ENCODE measurements around the gene CD81. TPM values are rescaled to one million over a fixed set of nuclear protein-coding genes. Genes with fewer than 3 reads are reported as not detected.

CD81 gene
- total and polyA plus RNA-seq, 2 donors: 59.8 to 179 TPM

- H3K9me3 ChIP-seq (ENCODE audit: control insufficient read depth in 2 of 2, insufficient read depth in 1 of 2, low read length in 1 of 2): peaks cover 0 to 5% of the 10 kb centered on the region in 2 donors
- no peak overlapping the region for H3K4me3 ChIP-seq (ENCODE audit: low read length in 2 of 2)
- H3K27me3 ChIP-seq (ENCODE audit: control insufficient read depth in 2 of 2, insufficient read depth in 1 of 2, low read length in 1 of 2): no peaks in the 10 kb centered on the region
- WGBS: 97% methylated on average over 13 of the region's 13 CpGs
- peaks cover 32 to 33% of the 10 kb centered on the region in 2 donors for H3K36me3 ChIP-seq (ENCODE audit: control insufficient read depth in 2 of 2, insufficient read depth in 2 of 2, low read length in 1 of 2)
- peaks cover 18 to 25% of the 10 kb centered on the region in 2 donors for H3K4me1 ChIP-seq (ENCODE audit: control insufficient read depth in 2 of 2, insufficient read depth in 2 of 2, low read length in 2 of 2)
- no peak overlapping the region for H3K27ac ChIP-seq (ENCODE audit: low read depth in 1 of 2, low read length in 1 of 2)
- DNase-seq (ENCODE audit: low read depth in 6 of 9, low spot score in 9 of 9): no peak
These were observed 25.0 kb downstream of the CD81 start for GRCh38 chr11:2402106-2402505.

- Histone ChIP-seq H3K36me3 (ENCODE audit: control insufficient read depth in 2 of 2, insufficient read depth in 2 of 2, low read length in 1 of 2) (peaks cover 25 to 30% of the 10 kb centered on the region in 2 donors), H3K9me3 (ENCODE audit: control insufficient read depth in 2 of 2, insufficient read depth in 1 of 2, low read length in 1 of 2) (peaks cover 0 to 5% of the 10 kb centered on the region in 2 donors), H3K4me3 (ENCODE audit: low read length in 2 of 2) (no peak overlapping the region), H3K4me1 (ENCODE audit: control insufficient read depth in 2 of 2, insufficient read depth in 2 of 2, low read length in 2 of 2) (peaks cover 18 to 25% of the 10 kb centered on the region in 2 donors), H3K27ac (ENCODE audit: low read depth in 1 of 2, low read length in 1 of 2) (no peak overlapping the region), H3K27me3 (ENCODE audit: control insufficient read depth in 2 of 2, insufficient read depth in 1 of 2, low read length in 1 of 2) (no peaks in the 10 kb centered on the region)
- WGBS: 96% methylated on average over 31 of the region's 31 CpGs
- DNase-seq (ENCODE audit: low read depth in 6 of 9, low spot score in 9 of 9): no peak
These were observed 26.0 kb downstream of the CD81 start for GRCh38 chr11:2402890-2403645.

- Histone ChIP-seq H3K9me3 (ENCODE audit: control insufficient read depth in 2 of 2, insufficient read depth in 1 of 2, low read length in 1 of 2) (no peaks in the 10 kb centered on the region), H3K4me1 (ENCODE audit: control insufficient read depth in 2 of 2, insufficient read depth in 2 of 2, low read length in 2 of 2) (peaks cover 9 to 13% of the 10 kb centered on the region in 2 donors), H3K27me3 (ENCODE audit: control insufficient read depth in 2 of 2, insufficient read depth in 1 of 2, low read length in 1 of 2) (peaks cover 0 to 16% of the 10 kb centered on the region in 2 donors), H3K27ac (ENCODE audit: low read depth in 1 of 2, low read length in 1 of 2) (no peak overlapping the region), H3K36me3 (ENCODE audit: control insufficient read depth in 2 of 2, insufficient read depth in 2 of 2, low read length in 1 of 2) (peaks cover 23 to 30% of the 10 kb centered on the region in 2 donors), H3K4me3 (ENCODE audit: low read length in 2 of 2) (no peak overlapping the region)
- 85% methylated on average over 12 of the region's 12 CpGs for WGBS
- no peak for DNase-seq (ENCODE audit: low read depth in 6 of 9, low spot score in 9 of 9)
These were observed 27.7 kb downstream of the CD81 start for GRCh38 chr11:2404735-2405196.

DNA sequence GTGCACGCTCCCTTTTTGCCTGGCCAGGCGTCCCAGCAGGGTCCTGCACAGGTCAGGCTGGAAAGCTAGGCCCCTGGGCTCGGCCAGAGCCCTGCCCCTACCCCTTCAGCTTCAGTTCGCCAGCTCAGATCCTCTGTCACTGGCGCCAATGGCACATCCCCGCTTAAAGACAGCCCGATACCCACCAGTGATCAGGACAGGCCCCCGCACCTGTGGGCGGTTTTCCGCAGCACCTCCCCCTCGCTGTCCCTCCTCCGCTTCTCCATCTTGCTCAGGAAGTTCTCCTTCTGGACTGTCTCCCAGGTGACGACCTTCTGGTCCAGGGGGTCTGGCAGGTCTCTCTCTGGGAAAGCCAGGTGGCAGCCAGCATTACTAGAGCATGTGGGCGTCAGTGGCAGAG, 29.3 kb downstream of the CD81 start:
- no peak overlapping the region for H3K27ac ChIP-seq (ENCODE audit: low read depth in 1 of 2, low read length in 1 of 2)
- no peak for DNase-seq (ENCODE audit: low read depth in 6 of 9, low spot score in 9 of 9)
- peaks cover 0 to 21% of the 10 kb centered on the region in 2 donors for H3K27me3 ChIP-seq (ENCODE audit: control insufficient read depth in 2 of 2, insufficient read depth in 1 of 2, low read length in 1 of 2)
- H3K9me3 ChIP-seq (ENCODE audit: control insufficient read depth in 2 of 2, insufficient read depth in 1 of 2, low read length in 1 of 2): no peaks in the 10 kb centered on the region
- 95% methylated on average over 14 of the region's 14 CpGs for WGBS
- peaks cover 6 to 7% of the 10 kb centered on the region in 2 donors for H3K4me1 ChIP-seq (ENCODE audit: control insufficient read depth in 2 of 2, insufficient read depth in 2 of 2, low read length in 2 of 2)
- peaks cover 23 to 30% of the 10 kb centered on the region in 2 donors for H3K36me3 ChIP-seq (ENCODE audit: control insufficient read depth in 2 of 2, insufficient read depth in 2 of 2, low read length in 1 of 2)
- H3K4me3 ChIP-seq (ENCODE audit: low read length in 2 of 2): no peak overlapping the region

GRCh38 chr11:2406878-2407410, 29.8 kb downstream of the CD81 start:
- no peaks in the 10 kb centered on the region for H3K9me3 ChIP-seq (ENCODE audit: control insufficient read depth in 2 of 2, insufficient read depth in 1 of 2, low read length in 1 of 2)

DNA sequence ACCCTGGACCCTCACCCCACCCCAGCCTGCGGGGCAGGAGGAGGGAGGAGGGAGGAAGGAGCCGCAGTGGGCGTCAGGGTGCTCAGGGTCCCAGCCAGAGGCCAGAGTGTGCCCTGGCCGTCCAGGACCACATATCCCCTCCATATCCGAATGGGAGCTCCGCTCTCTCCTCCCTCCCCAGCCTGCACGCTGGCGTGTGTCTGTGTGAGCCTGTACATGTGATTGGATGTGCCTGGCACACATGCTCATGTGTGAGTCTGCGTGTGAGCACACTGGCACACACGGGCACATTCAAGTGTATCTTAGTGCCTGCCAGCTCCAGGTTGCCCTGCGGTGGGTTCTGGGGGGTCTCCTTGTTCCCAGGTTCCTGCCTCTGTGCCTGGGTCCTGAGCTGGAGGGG, 31.6 kb downstream of the CD81 start:
- Histone ChIP-seq H3K4me3 (ENCODE audit: low read length in 2 of 2) (no peak overlapping the region), H3K9me3 (ENCODE audit: control insufficient read depth in 2 of 2, insufficient read depth in 1 of 2, low read length in 1 of 2) (no peaks in the 10 kb centered on the region), H3K27me3 (ENCODE audit: control insufficient read depth in 2 of 2, insufficient read depth in 1 of 2, low read length in 1 of 2) (peaks cover 0 to 21% of the 10 kb centered on the region in 2 donors), H3K27ac (ENCODE audit: low read depth in 1 of 2, low read length in 1 of 2) (no peak overlapping the region), H3K36me3 (ENCODE audit: control insufficient read depth in 2 of 2, insufficient read depth in 2 of 2, low read length in 1 of 2) (peaks cover 5 to 11% of the 10 kb centered on the region in 2 donors), H3K4me1 (ENCODE audit: control insufficient read depth in 2 of 2, insufficient read depth in 2 of 2, low read length in 2 of 2) (no peaks in the 10 kb centered on the region)
- no peak for DNase-seq (ENCODE audit: low read depth in 6 of 9, low spot score in 9 of 9)
- WGBS: 95% methylated on average over 11 of the region's 11 CpGs

More at GRCh38 chr11:2406878-2407410, 29.8 kb downstream of the CD81 start:
- WGBS: 94% methylated on average over 24 of the region's 24 CpGs
- peaks cover 0 to 21% of the 10 kb centered on the region in 2 donors for H3K27me3 ChIP-seq (ENCODE audit: control insufficient read depth in 2 of 2, insufficient read depth in 1 of 2, low read length in 1 of 2)
- H3K36me3 ChIP-seq (ENCODE audit: control insufficient read depth in 2 of 2, insufficient read depth in 2 of 2, low read length in 1 of 2): peaks cover 22 to 29% of the 10 kb centered on the region in 2 donors
- H3K4me1 ChIP-seq (ENCODE audit: control insufficient read depth in 2 of 2, insufficient read depth in 2 of 2, low read length in 2 of 2): peaks cover 1 to 2% of the 10 kb centered on the region in 2 donors
- no peak overlapping the region for H3K4me3 ChIP-seq (ENCODE audit: low read length in 2 of 2)
- no peak for DNase-seq (ENCODE audit: low read depth in 6 of 9, low spot score in 9 of 9)
- H3K27ac ChIP-seq (ENCODE audit: low read depth in 1 of 2, low read length in 1 of 2): no peak overlapping the region

- H3K4me3 ChIP-seq (ENCODE audit: low read length in 2 of 2): no peak overlapping the region
- peaks cover under 1 to 7% of the 10 kb centered on the region in 2 donors for H3K36me3 ChIP-seq (ENCODE audit: control insufficient read depth in 2 of 2, insufficient read depth in 2 of 2, low read length in 1 of 2)
- H3K4me1 ChIP-seq (ENCODE audit: control insufficient read depth in 2 of 2, insufficient read depth in 2 of 2, low read length in 2 of 2): no peaks in the 10 kb centered on the region
- no peaks in the 10 kb centered on the region for H3K9me3 ChIP-seq (ENCODE audit: control insufficient read depth in 2 of 2, insufficient read depth in 1 of 2, low read length in 1 of 2)
- no peak for DNase-seq (ENCODE audit: low read depth in 6 of 9, low spot score in 9 of 9)
- WGBS: 89% methylated on average over 16 of the region's 16 CpGs
- peaks cover 0 to 21% of the 10 kb centered on the region in 2 donors for H3K27me3 ChIP-seq (ENCODE audit: control insufficient read depth in 2 of 2, insufficient read depth in 1 of 2, low read length in 1 of 2)
- no peak overlapping the region for H3K27ac ChIP-seq (ENCODE audit: low read depth in 1 of 2, low read length in 1 of 2)
These were observed 32.0 kb downstream of the CD81 start for GRCh38 chr11:2409126-2409525.

GRCh38 chr11:2409611-2410468, 32.7 kb downstream of the CD81 start:
- WGBS: 85% methylated on average over 42 of the region's 42 CpGs
- Histone ChIP-seq H3K4me1 (ENCODE audit: control insufficient read depth in 2 of 2, insufficient read depth in 2 of 2, low read length in 2 of 2) (no peaks in the 10 kb centered on the region), H3K36me3 (ENCODE audit: control insufficient read depth in 2 of 2, insufficient read depth in 2 of 2, low read length in 1 of 2) (no peaks in the 10 kb centered on the region), H3K27ac (ENCODE audit: low read depth in 1 of 2, low read length in 1 of 2) (no peak overlapping the region), H3K4me3 (ENCODE audit: low read length in 2 of 2) (no peak overlapping the region), H3K9me3 (ENCODE audit: control insufficient read depth in 2 of 2, insufficient read depth in 1 of 2, low read length in 1 of 2) (no peaks in the 10 kb centered on the region), H3K27me3 (ENCODE audit: control insufficient read depth in 2 of 2, insufficient read depth in 1 of 2, low read length in 1 of 2) (peaks cover 0 to 21% of the 10 kb centered on the region in 2 donors)
- no peak for DNase-seq (ENCODE audit: low read depth in 6 of 9, low spot score in 9 of 9)

Data from thymus (tissue), 11 donors.